ENCODE results near the gene GZMB. TPM values are rescaled to one million over a fixed set of nuclear protein-coding genes. Genes with fewer than 3 reads are reported as not detected.

Gene GZMB
- polyA plus RNA-seq, 1 donor from 2014 or later, result not detected

Other genes with a start within 250 kb of the GZMB start
- 5.7 and 9.1 TPM in 2 replicates for gene NYNRIN, start 235.2 kb downstream of the GZMB start, polyA plus RNA-seq
- gene CBLN3, start 204.5 kb downstream of the GZMB start, polyA plus RNA-seq, result not detected in 2 replicates
- 0.53 and 0.92 TPM in 2 replicates for gene KHNYN, start 204.2 kb downstream of the GZMB start, polyA plus RNA-seq
- 142 and 173 TPM in 2 replicates for gene SDR39U1, start 191.4 kb downstream of the GZMB start, polyA plus RNA-seq
- gene CMA1, start 125.9 kb downstream of the GZMB start, polyA plus RNA-seq, result not detected in 2 replicates
- not detected in 2 replicates for gene CTSG, start 57.9 kb downstream of the GZMB start, polyA plus RNA-seq
- gene GZMH, start 24.5 kb downstream of the GZMB start, polyA plus RNA-seq, result not detected in 2 replicates

Data from neural cell (in vitro differentiated cells).